Measurements from ENCODE around the gene MAGOH.
"Not testable (repeated sequence)": the region's sequence is repeated elsewhere in the genome, so short reads cannot be mapped to it uniquely, and the experiment has no call there.

MAGOH gene

DNA sequence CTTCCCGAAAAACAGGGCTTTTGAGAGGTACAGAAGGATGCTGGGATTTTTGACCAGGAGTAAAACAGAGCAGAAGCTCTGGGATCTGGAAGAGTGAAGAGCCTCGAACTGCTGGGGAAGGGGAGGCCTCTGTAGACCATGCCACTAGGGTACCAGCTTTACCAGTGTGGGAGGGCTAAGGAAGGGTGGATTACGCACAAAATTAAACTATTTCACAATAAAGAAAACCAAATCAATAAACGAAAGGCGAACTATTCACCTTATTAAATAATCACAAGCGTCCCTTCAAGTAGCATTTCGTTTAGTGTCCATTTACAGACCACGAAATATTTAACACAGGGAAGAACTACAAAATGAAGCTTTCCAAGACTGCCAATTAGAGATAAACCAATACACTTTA is 18.6 kb downstream of the MAGOH start:
- DNase-seq, result no peak

DNA sequence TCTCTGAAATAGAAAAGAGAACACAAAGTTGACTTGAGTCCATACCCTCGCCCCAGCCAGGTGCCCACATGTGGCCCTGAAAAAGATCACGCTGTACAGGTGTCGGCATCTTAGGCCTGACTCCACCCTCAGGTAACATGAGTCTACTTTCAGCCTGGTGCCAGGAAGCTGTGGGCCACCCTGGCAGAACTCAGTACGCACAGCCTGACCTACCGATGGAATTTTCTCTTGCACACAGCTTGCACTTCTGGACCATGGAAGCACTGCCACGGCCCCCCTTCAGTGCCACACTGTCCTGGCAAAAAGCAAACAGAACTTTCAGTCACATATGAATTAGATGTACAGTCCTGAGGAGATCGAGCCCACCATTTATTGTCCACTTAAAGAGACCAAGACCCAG is 20.1 kb downstream of the MAGOH start:
- no peak for DNase-seq

DNA sequence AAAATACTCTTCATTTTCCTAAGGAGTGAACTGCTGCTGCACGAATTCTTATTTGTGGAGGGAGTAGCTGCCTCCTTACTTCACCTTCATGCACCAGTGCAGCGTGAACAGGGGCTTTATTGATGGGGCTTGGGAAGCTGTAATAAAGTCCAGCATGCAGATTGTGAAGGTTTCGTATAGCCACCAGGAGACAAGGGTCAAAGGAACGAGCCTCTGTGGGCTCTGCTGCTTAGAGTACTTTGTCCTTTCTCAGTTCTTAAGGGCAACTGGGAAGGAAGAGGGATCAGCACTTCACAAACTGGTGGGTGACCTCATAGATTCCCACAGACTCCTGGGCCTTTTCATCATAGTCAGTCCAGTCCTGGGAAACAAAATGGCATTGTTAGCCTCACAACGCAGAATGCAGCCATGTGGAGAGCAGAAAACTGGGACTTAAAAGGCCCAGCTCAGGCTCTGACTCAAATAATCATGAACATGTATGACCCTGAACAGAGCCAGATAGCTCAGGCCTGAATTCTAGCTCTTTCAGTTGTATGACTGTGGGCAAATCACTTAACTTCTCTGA is 23.9 kb downstream of the MAGOH start:
- DNase-seq, result no peak

DNA sequence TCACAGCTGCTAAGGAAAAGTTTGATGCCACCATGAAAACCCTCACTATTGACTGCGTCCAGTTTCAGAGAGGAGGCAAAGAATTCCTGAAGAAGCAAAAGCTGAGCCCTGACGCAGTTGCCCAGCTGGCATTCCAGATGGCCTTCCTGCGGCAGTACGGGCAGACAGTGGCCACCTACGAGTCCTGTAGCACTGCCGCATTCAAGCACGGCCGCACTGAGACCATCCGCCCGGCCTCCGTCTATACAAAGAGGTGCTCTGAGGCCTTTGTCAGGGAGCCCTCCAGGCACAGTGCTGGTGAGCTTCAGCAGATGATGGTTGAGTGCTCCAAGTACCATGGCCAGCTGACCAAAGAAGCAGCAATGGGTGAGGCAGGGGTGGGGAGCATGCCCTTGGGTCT is 27.4 kb downstream of the MAGOH start:
- no peak for DNase-seq

DNA sequence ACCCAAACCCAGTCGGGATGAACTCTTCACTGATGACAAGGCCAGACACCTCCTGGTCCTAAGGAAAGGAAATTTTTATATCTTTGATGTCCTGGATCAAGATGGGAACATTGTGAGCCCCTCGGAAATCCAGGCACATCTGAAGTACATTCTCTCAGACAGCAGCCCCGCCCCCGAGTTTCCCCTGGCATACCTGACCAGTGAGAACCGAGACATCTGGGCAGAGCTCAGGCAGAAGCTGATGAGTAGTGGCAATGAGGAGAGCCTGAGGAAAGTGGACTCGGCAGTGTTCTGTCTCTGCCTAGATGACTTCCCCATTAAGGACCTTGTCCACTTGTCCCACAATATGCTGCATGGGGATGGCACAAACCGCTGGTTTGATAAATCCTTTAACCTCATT is 28.0 kb downstream of the MAGOH start:
- no peak for DNase-seq

DNA sequence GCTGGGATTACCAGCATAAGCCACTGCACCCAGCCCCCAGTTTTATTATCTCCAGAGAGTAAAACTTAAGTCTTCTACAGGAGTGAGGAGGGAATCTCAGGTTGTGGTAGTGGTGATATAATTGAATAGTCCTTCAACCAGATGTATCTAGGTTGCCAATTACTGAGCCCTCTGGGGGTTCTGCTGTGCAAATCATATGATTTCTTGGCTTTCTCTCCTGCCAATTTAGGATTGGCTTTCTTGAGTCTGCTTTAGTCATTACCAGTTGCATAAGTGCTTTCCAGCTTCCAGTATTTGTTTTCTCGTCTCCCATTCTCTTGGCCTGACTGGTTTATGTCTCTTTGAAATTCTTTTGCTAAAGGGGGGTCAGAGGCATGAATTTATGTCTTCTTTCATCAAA is 30.6 kb downstream of the MAGOH start:
- DNase-seq, result no peak

DNA sequence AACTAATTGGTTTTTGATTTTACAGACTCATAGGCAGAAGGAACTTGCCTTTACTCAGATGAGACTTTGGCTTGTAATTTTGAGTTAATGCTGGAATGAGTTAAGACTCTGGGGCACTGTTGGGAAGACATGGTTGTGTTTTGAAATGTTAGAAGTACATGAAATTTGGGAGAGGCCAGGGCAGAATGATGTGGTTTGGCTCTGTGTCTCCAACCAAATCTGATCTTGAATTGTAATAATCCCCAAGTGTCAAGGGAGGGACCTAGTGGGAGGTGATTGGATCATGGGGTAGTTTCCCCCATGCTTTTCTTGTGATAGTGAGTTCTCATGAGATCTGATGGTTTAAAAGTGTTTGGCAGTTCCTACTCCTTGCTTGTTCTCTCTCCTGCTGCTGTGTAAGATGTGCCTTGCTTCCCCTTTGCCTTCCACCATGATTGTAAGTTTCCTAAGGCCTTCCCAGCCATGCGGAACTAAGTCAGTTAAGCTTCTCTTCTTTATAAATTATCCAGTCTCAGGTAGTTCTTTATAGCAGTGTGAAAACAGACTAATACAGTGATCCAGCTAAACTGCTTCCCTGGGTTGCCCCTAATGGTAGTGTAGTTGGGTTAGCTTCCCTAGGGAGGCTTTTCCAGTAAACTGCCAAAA is 31.5 kb downstream of the MAGOH start:
- no peak for DNase-seq

DNA sequence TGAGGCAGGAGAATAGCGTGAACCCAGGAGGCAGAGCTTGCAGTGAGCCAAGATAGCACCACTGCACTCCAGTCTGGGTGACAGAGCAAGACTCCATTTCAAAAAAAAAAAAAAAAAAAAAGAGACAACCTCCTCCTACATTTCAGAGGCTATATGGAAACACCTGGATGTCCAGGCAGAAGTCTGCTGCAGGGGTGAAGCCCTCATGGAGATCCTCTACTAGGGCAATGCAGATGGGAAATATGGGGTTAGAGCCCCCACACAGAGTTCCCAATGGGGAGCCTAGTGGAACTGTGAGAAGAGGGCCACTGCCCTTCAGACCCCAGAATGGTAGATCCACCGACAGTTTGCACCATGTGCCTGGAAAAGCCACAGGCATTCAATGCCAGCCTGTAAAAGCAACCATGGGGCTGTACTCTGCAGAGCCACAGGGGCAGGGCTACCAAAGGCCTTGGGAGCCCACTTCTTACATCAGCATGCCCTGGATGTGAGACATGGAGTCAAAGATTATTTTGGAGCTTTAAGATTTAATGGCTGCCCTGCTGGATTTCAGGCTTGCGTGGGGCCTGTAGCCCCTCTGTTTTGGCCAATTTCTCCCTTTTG is 32.1 kb downstream of the MAGOH start:
- DNase-seq, result not testable (repeated sequence)

DNA sequence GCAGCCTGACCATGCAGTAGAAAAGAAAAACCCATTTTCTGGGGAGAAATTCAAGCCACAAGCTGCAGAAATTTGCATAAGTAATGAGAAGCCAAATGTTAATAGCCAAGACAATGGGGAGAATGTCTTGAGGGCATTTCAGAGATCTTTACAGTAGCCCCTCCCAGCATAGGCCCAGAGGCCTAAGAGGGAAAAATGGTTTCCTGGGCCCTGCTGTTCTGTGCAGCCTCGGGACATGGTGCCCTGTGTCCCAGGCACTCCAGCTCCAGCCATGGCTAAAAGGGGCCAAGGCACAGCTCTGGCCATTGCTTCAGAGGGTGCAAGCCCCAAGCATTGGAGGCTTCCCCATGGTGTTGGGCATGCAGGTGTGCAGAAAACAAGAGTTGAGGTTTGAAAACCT is 32.8 kb downstream of the MAGOH start:
- not testable (repeated sequence) for DNase-seq

DNA sequence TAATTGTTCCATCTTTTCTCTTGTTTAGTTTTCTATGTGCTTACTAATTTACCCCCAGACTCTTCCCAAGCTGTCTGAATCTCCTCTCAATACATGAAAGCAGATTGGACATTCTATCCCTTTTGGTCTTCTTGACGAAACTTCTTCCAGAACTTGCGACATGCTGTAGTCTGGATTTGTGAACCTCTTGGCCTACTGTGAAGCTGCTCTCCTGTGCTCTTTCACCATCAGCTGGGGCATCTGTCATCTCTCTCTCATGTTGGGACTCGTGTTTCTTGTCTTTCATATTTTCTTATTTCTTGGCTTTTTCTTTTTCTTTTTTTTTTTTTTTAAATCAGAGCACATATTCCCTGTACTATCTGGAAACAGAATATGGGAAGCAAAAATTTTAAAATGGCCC is 34.9 kb downstream of the MAGOH start:
- no peak for DNase-seq

DNA sequence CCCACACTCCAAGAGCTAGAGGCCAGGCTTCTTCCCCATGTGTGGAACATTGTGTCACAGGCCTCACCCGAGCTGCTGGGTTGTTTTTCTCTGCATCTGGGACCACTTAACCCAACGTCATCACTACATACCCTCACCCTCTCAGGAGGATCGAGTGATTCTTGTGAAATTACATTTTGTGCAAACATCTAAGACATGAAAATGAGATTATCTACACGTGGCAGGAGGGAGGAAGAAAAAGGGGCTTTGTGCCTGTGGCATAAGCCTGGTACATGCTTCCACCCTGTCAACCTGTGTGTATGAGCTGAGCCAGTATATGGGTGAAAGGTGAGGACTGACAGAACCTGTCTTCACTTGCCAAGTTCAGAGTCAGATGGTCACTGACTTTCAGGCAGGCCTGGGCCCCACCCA is 40.1 kb downstream of the MAGOH start:
- DNase-seq, result no peak

DNA sequence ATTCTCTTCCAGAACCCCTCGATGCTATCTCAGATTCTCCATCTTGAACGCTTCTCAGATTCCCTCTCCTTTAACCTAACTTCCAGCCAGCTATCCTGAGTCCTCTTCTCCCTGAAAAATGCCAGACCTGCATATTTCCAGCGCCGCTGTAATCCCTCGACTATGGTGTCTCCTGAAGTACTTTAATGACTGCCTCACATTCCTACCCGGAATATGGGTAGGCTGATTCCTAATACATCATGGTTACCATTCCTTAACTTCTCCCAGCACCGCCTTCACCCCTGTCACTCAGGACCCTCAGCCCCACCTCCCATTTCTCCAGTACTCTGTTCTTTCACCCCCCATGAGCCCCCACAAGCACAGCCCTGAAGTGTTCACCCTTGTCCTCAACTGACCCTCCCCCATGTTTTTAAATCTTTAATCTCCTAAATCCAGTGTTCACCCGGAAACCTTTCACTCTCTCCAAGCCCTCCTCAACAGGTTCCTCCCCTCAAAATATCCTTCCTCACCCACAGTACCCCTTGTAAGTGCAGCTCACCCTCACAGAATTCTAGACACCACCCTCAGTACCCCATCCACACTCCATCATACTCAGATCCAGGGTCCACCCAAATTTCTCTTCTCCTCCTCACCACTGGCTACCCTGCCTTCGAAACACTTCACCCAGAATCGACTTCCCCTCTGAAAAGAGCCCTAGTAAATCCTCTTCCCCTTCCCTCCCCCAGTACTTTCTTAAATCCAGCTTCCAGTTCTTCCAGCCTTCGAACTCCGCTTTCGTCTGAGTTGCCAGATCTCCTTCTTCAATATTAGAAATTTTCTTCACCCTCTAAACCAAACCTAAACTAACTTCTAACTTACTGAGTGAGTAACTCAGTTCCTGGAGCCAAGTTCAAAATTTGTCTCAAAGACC is 40.8 kb downstream of the MAGOH start:
- no peak for DNase-seq

DNA sequence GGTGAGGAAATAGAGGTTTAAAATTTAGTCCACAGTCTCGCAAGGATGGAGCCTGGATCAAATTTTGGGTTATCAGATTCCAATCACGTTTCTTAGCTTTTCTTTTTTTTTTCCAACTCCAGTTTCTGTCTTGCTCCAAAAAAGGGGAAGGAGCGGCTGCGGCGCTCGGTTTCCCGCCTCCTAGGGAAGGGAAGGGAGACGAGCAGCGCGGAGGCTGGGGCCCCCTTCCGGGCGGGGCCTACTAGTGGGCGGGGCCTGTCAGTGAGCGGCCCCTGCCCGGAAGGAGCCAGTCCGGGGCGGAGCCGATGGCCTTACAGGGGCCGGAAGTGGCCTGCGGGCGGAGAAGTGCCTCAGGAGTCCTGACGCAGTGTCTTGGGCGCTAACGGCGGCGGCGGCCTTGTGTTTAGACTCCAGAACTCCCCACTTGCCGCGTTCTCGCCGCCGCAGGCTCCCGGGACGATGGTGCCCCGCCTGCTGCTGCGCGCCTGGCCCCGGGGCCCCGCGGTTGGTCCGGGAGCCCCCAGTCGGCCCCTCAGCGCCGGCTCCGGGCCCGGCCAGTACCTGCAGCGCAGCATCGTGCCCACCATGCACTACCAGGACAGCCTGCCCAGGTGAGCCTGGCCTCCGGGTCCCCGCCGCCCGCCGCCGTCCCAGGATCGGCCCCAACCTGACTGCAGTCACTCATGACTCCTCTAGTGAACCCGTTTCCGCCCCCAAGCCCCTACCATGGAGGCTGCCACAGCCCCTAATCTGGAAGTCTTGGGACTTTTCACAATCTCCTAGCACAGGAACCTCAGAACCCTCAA is 41.6 kb downstream of the MAGOH start, which contains the start of gene CPT2:
Gene CPT2, plus strand, starts transcription at position 340 of the 806 bp plus-strand sequence. Its CDS starts 120 bp downstream, at position 460.
- peak; percentile 83 for DNase-seq

DNA sequence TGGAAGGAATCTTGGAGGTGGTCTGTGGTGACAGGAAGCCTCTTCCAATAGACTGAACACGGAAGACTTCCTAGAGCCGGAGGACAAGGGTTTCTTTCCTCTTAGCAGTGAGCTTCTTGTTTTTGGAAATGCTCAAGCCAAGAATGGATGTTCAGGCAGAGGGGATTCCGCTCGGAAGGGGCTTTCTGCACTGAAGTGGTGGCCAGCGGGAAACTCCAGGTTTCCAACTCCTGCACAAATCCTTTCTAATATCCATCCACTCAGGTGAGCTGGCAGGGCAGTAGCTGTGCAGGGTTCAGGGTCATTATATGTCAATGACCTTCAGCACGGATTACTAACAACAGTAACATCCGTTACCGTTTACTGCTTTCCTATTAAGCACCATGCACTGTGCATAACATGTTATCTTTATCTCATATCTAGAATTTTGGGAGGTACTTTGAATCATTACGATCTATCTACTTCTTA is 42.3 kb downstream of the MAGOH start:
- peak; percentile 46 for DNase-seq

DNA sequence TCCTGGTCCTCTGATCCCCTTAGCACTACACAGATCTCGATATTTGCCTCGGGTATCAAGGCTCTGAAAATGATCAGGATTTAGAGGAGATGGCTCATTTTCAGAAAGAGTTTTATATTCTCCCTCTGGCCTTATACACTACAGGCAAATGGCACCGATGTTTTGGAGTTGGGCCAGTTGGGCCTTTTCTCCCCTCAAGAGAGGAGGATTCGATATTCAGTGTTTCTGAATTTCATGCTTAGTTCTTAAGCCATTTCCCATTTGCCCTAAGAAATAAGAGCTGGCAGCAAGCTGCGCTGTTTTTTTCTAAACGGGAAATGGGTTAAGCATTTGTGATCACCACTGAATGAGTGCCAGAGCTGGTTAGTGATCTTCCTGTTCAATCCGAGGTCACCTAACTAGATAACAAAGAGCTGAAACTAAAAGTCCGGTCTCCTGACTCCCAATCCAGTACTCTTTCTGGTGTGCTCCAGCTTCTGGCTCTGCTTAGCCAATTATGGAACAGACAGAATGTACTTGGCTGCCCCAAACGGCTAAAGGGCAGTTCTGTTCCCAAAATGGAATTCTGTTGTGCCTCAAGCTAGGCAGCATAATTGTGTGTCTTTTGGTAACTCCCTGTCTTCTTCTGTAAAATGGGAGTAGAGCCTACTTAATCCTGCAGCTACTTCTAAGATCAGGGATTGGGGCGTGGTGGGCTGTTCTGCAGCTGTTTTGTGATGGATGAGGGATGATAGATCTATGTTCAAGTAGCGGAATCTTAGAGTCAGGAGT is 42.9 kb downstream of the MAGOH start:
- DNase-seq, result no peak

DNA sequence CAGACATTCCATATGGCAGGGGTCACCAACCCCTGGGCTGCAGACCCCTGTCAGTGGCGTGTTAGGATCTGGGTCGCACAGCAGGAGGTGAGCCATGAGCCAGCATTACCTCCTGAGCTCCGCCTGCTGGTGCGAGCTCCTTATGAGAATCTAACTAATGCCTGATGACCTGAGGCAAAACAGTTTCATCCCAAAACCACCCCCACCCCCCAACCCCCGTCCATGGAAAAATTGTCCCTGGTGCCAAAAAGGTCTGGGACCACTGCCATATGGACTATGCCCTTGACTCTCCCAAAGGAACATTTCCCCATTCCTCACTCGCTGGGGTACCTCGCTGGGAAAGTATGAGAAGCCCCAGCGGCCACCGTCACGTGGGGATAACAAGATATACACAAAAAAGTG is 48.1 kb downstream of the MAGOH start:
- no peak for DNase-seq

DNA sequence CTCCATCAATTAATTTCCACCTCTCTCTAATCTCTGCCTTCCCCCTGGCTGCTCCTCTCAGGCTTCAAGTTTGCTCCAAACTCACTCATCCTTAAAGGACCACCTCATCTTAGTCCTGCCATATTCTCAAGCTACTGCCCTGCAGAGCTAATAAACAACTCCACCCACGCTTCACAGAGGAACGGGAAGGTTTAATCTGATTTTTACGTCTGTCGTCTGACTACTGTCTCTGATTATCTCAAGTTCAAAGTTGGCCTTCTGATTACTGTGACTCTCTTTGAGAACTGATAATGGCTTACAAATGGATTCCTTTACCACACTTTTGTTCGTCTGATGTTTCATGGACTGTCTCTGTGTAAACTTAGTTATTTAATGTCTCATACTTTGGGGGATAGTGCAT is 49.3 kb downstream of the MAGOH start:
- DNase-seq, result no peak

DNA sequence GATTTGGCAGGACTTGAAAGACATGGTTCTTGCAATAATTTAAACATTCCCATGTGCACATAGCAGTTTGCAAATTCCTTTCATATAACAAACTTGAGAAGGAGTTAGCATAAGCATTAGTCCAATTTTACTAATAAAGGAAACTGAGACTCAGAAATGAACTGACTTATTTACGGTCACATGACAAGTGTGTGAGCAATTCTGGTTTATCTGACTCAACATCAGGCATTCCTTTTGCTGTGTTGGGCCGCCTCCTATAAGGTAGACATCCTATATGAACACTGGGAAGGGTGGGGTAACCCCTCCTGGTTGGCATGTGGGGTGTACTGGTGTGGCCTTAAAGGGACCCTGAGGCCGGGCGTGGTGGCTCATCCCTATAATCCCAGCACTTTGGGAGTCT is 50.2 kb downstream of the MAGOH start:
- no peak for DNase-seq

DNA sequence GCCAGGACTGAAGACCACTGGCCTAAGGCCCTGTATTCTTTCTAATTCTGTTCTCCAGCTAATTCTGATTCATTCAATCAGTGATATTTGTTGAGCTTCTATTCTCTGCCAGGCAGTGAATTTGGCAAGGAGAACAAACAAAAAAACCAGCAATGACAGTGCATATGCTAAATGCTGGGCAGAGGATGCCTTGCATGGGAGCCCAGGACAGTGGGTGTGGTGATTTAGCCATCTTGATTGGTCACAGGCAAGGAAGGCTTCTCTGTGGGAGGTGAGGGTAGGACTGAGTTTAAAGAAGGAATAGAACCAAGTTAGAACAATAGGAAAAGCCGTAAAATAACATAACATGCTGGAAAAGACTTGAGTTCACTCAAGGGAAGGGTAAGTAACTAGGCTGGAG is 50.9 kb downstream of the MAGOH start:
- DNase-seq, result no peak

DNA sequence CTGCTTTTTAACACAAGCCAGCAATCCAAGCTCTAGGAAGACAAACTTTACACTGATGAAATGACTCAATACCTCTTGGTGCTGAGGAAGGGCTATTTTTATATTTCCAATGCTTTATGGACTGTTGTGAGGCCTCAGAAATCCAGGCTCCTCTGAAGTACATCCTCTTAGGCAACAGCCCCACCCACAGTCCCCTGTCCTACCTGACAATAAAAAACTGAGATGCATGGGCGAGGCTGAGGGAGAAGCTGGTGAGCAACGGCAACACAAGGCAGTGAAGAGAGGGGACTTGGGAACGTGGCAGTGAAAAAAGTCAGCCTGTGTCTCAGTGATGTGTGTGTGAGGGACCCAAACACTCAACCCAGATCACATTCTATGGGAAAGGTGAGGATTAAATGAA is 51.8 kb downstream of the MAGOH start:
- DNase-seq, result no peak

DNA sequence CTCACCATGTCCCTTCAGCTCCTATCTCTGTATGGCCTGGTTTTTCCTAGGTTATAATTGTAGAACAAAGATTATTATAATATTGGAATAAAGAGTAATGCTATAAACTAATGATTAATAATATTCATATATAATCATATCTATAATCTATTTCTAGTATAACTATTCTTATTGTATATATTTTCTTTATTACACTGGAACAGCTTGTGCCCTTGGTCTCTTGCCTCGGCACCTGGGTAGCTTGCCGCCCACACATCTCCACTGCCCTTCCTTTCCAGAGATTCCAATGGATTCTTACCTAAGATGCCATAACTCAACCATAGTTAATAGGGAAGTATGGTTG is 52.4 kb downstream of the MAGOH start:
- not testable (repeated sequence) for DNase-seq

Measured in NCI-H1092 treated with DMSO at 0.1 percent for 48 hours (cell line).